IMR-90 (cell line): Measurements from ENCODE around the gene GORASP1. TPM values are rescaled to one million over a fixed set of nuclear protein-coding genes. Genes with fewer than 3 reads are reported as not detected.

Experiments
- ATAC-seq: fragments of 200-7000 bp; cut with Tn5 transposase; 2 replicates; pipeline ENCODE4 v1.9.1; 2020; ENCODE audit warnings: low read depth, mild to moderate bottlenecking, moderate library complexity
- BruUV-seq: library from RNA; stranded (reverse); fragments of 400-500 nt; replicated peaks from 2 replicates; lab custom pipeline; 2021; lab: Mats Ljungman, UMichigan
- CTCF ChIA-PET: fragments of 300-600 bp; formaldehyde crosslinking; extraction: SDS; loops from one replicate; lab custom pipeline; 2021; ENCODE audit warnings: antibody characterized with exemption; lab: Yijun Ruan, JAX
- POLR2A ChIA-PET: fragments of 300-600 bp; sonication (Branson Sonifier 250); formaldehyde crosslinking; loops from one replicate; lab custom pipeline; 2022; ENCODE audit warnings: antibody characterized with exemption; ENCODE audit not compliant: unreplicated experiment; lab: Charles Lee
- DNase-seq: peaks from one replicate; pipeline ENCODE4 v3.0.0; 2013
- H2AFZ ChIP-seq: replicated peaks from 2 replicates; pipeline ENCODE3; 2013; ENCODE audit warnings: low read length, mild to moderate bottlenecking; ENCODE audit not compliant: poor library complexity
- H2AK5ac ChIP-seq: 2 replicates; pipeline ENCODE4 v1.6.1; 2013; ENCODE audit warnings: low read depth, low read length, inconsistent platforms
- H2AK9ac ChIP-seq: replicated peaks from 2 replicates; pipeline ENCODE3; 2013; ENCODE audit warnings: mild to moderate bottlenecking, low read depth, low read length, moderate library complexity; ENCODE audit not compliant: poor library complexity
- H2BK120ac ChIP-seq: 2 replicates; pipeline ENCODE4 v1.6.1; 2013; ENCODE audit warnings: low read depth, low read length, inconsistent platforms
- H2BK15ac ChIP-seq: 3 replicates; pipeline ENCODE4 v1.6.1; 2013; ENCODE audit warnings: low read depth, low read length, inconsistent platforms
- H2BK20ac ChIP-seq: 2 replicates; pipeline ENCODE4 v1.6.1; 2013; ENCODE audit warnings: low read depth, mild to moderate bottlenecking, inconsistent platforms, low read length, moderate library complexity
- H2BK5ac ChIP-seq: 2 replicates; pipeline ENCODE4 v1.6.1; 2013; ENCODE audit warnings: mild to moderate bottlenecking, low read depth, low read length, inconsistent platforms; ENCODE audit not compliant: poor library complexity, severe bottlenecking
- H3K14ac ChIP-seq: replicated peaks from 2 replicates; pipeline ENCODE4 v1.6.1; 2013; ENCODE audit warnings: low read depth, low read length, inconsistent platforms
- H3K18ac ChIP-seq: 2 replicates; pipeline ENCODE4 v1.6.1; 2013; ENCODE audit warnings: low read depth, low read length, control low read depth
- H3K23ac ChIP-seq: 2 replicates; pipeline ENCODE4 v1.6.1; 2013; ENCODE audit warnings: low read depth, low read length, inconsistent platforms
- H3K27ac ChIP-seq: 2 replicates; pipeline ENCODE4 v1.5.1; 2013; ENCODE audit warnings: mild to moderate bottlenecking, control low read depth, low read length; ENCODE audit not compliant: insufficient read depth
- H3K27me3 ChIP-seq: 2 replicates; pipeline ENCODE4 v1.6.1; 2013; ENCODE audit warnings: low read length; ENCODE audit not compliant: control insufficient read depth, insufficient read depth
- H3K36me3 ChIP-seq: 2 replicates; pipeline ENCODE4 v1.6.1; 2013; ENCODE audit warnings: low read length, mixed read lengths; ENCODE audit not compliant: control insufficient read depth, insufficient read depth
- H3K4ac ChIP-seq: 2 replicates; pipeline ENCODE4 v1.6.1; 2013; ENCODE audit warnings: low read depth, low read length, inconsistent platforms
- H3K4me1 ChIP-seq: 2 replicates; pipeline ENCODE4 v1.6.1; 2013; ENCODE audit warnings: low read length, mixed read lengths; ENCODE audit not compliant: control insufficient read depth, insufficient read depth
- H3K4me2 ChIP-seq: 2 replicates; pipeline ENCODE4 v1.6.1; 2013; ENCODE audit warnings: low read depth, mild to moderate bottlenecking, control low read depth, low read length, moderate library complexity
- H3K4me3 ChIP-seq: 2 replicates; pipeline ENCODE4 v1.5.1; 2013; ENCODE audit warnings: low read depth, mild to moderate bottlenecking, control low read depth, low read length, moderate library complexity; ENCODE audit not compliant: insufficient read depth
- H3K56ac ChIP-seq: 2 replicates; pipeline ENCODE4 v1.6.1; 2013; ENCODE audit warnings: low read length, inconsistent platforms; ENCODE audit not compliant: insufficient read depth; ENCODE audit errors: extremely low read depth
- H3K79me1 ChIP-seq, 2 experiments: 2 replicates each; pipeline ENCODE4 v1.6.1; 2013; ENCODE audit warnings: low read length in 2 of 2, inconsistent platforms in 1 of 2, low read depth in 1 of 2
- H3K9ac ChIP-seq: 2 replicates; pipeline ENCODE4 v1.6.1; 2013; ENCODE audit warnings: low read depth, low read length, control low read depth
- H3K9me1 ChIP-seq: 2 replicates; pipeline ENCODE4 v1.6.1; 2013; ENCODE audit warnings: low read length, inconsistent platforms; ENCODE audit not compliant: insufficient read depth
- H3K9me3 ChIP-seq: 2 replicates; pipeline ENCODE4 v1.6.1; 2013; ENCODE audit warnings: low read length; ENCODE audit not compliant: control insufficient read depth, insufficient read depth
- H4K20me1 ChIP-seq: 2 replicates; pipeline ENCODE4 v1.6.1; 2013; ENCODE audit warnings: low read length, inconsistent platforms; ENCODE audit not compliant: insufficient read depth
- H4K5ac ChIP-seq: 2 replicates; pipeline ENCODE4 v1.6.1; 2013; ENCODE audit warnings: mild to moderate bottlenecking, low read depth, low read length, control low read depth
- H4K8ac ChIP-seq, 2 experiments: 2 replicates each; pipeline ENCODE4 v1.6.1; 2013; ENCODE audit warnings: low read depth in 2 of 2, low read length in 2 of 2, control low read depth in 1 of 2, inconsistent platforms in 1 of 2
- H4K91ac ChIP-seq: 2 replicates; pipeline ENCODE4 v1.6.1; 2013; ENCODE audit warnings: low read depth, low read length, inconsistent platforms; ENCODE audit not compliant: insufficient read depth
- MXI1 ChIP-seq: IDR thresholded peaks from 2 replicates; pipeline ENCODE4 v1.6.1; 2012; ENCODE audit warnings: low read depth, mild to moderate bottlenecking, low read length, moderate library complexity, borderline replicate concordance
- SMC3 ChIP-seq: fragments of 150-350 bp; IDR thresholded peaks from 2 replicates; pipeline ENCODE4 v1.6.1; 2016; ENCODE audit warnings: low read depth, mild to moderate bottlenecking, antibody characterized with exemption, low read length, moderate library complexity
- WGBS, 2 experiments: methylation state at CpG; one replicate each; pipeline versions ENCODE4 v1.1.5 to v1.1.7; 2013; ENCODE audit warnings: missing lambda C conversion rate in 2 of 2; ENCODE audit not compliant: insufficient read length in 1 of 2; ENCODE audit errors: extremely low coverage in 2 of 2; 5-methylcytosine and 5-hydroxymethylcytosine counted together
- dilution Hi-C: fragments of 300-500 bp; cut with HindIII; formaldehyde crosslinking; loops from one replicate; pipeline ENCODE4 v1.14.3; 2018; ENCODE audit warnings: low sequenced_read_pairs; ENCODE audit not compliant: unreplicated experiment
- in situ Hi-C: fragments of 300-500 bp; cut with MboI; formaldehyde crosslinking; loops from 3 replicates; pipeline ENCODE4 v1.14.3; 2019; ENCODE audit warnings: low sequenced_read_pairs, inconsistent platforms, mixed read lengths
- intact Hi-C: fragments of 100-400 bp; cut with micrococcal nuclease; formaldehyde crosslinking; loops from 2 replicates; pipeline ENCODE4 v1.10.0; 2022
- polyA plus RNA-seq, 3 experiments: library from polyadenylated mRNA; depleted of rRNA; stranded (reverse); fragments of >200 nt; gene quantifications; 2 replicates each; pipeline ENCODE4 v1.2.3, GENCODE V29; 2012; ENCODE audit warnings: low replicate concordance in 1 of 3
- total RNA-seq: library from RNA; depleted of rRNA; stranded (reverse); fragments of >200 nt; gene quantifications from 2 replicates; pipeline ENCODE4 v1.2.3, GENCODE V29; 2012
- TF ChIP-seq, protein P1 (sequence below): fragments of 150-350 bp; IDR thresholded peaks from 2 replicates; pipeline ENCODE4 v1.6.1; 2017; ENCODE audit warnings: mild to moderate bottlenecking, antibody characterized with exemption, low read length, low read depth

Gene GORASP1
- total and polyA plus RNA-seq, 2 of the 4 experiments (the other 2 are of a cell fraction): 35.0 to 56.6 TPM

DNA sequence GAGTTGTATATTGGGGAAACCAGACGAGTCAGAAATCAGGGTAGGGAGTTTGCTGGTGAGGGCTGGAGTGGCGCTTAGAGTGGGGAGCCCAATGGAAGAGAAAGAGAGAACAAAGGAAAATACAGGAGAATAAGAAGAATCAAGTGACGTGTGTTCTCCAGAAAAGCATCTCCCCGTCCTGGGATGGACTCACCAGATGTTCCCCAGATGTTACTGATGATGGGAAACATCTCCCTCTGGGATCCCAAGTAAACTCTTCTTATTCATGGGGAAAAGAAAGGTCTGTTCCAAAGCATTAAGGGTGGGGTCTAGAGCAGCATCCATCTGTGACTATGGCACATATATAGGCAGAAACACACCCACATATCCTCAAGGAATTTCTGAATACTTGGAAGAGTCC is 49.0 kb upstream of the GORASP1 start:
- no peak overlapping the region for H2BK5ac ChIP-seq
- no peak overlapping the region for H2AK5ac ChIP-seq
- H4K20me1 ChIP-seq: peaks cover 13% of the 10 kb centered on the region
- TF ChIP-seq, protein P1, sequence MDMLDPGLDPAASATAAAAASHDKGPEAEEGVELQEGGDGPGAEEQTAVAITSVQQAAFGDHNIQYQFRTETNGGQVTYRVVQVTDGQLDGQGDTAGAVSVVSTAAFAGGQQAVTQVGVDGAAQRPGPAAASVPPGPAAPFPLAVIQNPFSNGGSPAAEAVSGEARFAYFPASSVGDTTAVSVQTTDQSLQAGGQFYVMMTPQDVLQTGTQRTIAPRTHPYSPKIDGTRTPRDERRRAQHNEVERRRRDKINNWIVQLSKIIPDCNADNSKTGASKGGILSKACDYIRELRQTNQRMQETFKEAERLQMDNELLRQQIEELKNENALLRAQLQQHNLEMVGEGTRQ: no peak
- TF ChIP-seq MXI1: no peak
- no peak for TF ChIP-seq SMC3
- BruUV-seq: no TSS peak
- no peak overlapping the region for H3K18ac ChIP-seq
- H3K4ac ChIP-seq: no peak overlapping the region
- no peak overlapping the region for H2BK20ac ChIP-seq
- no peak overlapping the region for H3K14ac ChIP-seq
- CTCF ChIA-PET: no interaction called here
- H4K91ac ChIP-seq: no peak overlapping the region
- no peaks in the 10 kb centered on the region for H3K36me3 ChIP-seq
- no peak overlapping the region for H4K8ac ChIP-seq
- H3K4me2 ChIP-seq: no peak overlapping the region
- H3K27ac ChIP-seq: no peak overlapping the region
- dilution Hi-C loops (no loop called here), in situ Hi-C loops (no loop called here), intact Hi-C loops (no loop called here)
- no peak overlapping the region for H3K4me3 ChIP-seq
- POLR2A ChIA-PET: no interaction called here
- no CpG with 5 or more reads among the region's 4 CpGs for WGBS, 2 experiments
- no peak overlapping the region for H2BK120ac ChIP-seq
- peaks cover 0 to 15% of the 10 kb centered on the region in 2 experiments; a peak in 2 of 4 replicates for H3K79me1 ChIP-seq
- no peak overlapping the region for H4K5ac ChIP-seq
- H2BK15ac ChIP-seq: no peak overlapping the region
- H3K9ac ChIP-seq: no peak overlapping the region
- no peaks in the 10 kb centered on the region; the same call in 1 of the 2 replicates for H3K9me1 ChIP-seq
- H3K9me3 ChIP-seq: no peaks in the 10 kb centered on the region
- H3K56ac ChIP-seq: no peak overlapping the region
- ATAC-seq (no peak), DNase-seq (no peak)
- H3K23ac ChIP-seq: no peak overlapping the region
- H3K4me1 ChIP-seq: peaks cover 11% of the 10 kb centered on the region
- peaks cover 6% of the 10 kb centered on the region for H3K27me3 ChIP-seq
- H2AFZ ChIP-seq: no peak overlapping the region
- no peak overlapping the region for H2AK9ac ChIP-seq
